Neuronal stem cell (in vitro differentiated cells): ENCODE measurements around the gene ZNF148.

Experiments
- DNase-seq: peaks from one replicate; pipeline ENCODE4 v3.0.0-alpha.2; 2013; ENCODE audit warnings: low spot score
- H2AFZ ChIP-seq: one replicate; pipeline ENCODE4 v1.6.1; 2013; ENCODE audit warnings: mild to moderate bottlenecking, low read length, inconsistent platforms
- H2AK5ac ChIP-seq: 2 replicates; pipeline ENCODE4 v1.6.1; 2013; ENCODE audit warnings: low read depth, mild to moderate bottlenecking, inconsistent platforms, low read length, moderate library complexity, mixed read lengths
- H2BK120ac ChIP-seq: 2 replicates; pipeline ENCODE4 v1.6.1; 2013; ENCODE audit warnings: low read depth, mild to moderate bottlenecking, inconsistent platforms, low read length, moderate library complexity, mixed read lengths
- H2BK12ac ChIP-seq: one replicate; pipeline ENCODE4 v1.6.1; 2013; ENCODE audit warnings: low read length, inconsistent platforms
- H2BK15ac ChIP-seq: 2 replicates; pipeline ENCODE4 v1.6.1; 2013; ENCODE audit warnings: mild to moderate bottlenecking, low read length, inconsistent platforms, mixed read lengths
- H2BK5ac ChIP-seq: one replicate; pipeline ENCODE4 v1.6.1; 2013; ENCODE audit warnings: inconsistent platforms, mild to moderate bottlenecking, low read length, moderate library complexity
- H3K14ac ChIP-seq: one replicate; pipeline ENCODE4 v1.6.1; 2013; ENCODE audit warnings: low read length, inconsistent platforms
- H3K18ac ChIP-seq: 2 replicates; pipeline ENCODE4 v1.6.1; 2013; ENCODE audit warnings: low read length, inconsistent platforms
- H3K23ac ChIP-seq: 2 replicates; pipeline ENCODE4 v1.6.1; 2013; ENCODE audit warnings: low read depth, mild to moderate bottlenecking, mixed read lengths, low read length, inconsistent platforms; ENCODE audit not compliant: poor library complexity
- H3K27ac ChIP-seq: replicated peaks from 3 replicates; pipeline ENCODE4 v1.5.1; 2013; ENCODE audit warnings: low read length, inconsistent platforms
- H3K27me3 ChIP-seq, 3 experiments: 2 replicates each; pipeline ENCODE4 v1.6.1; 2013; ENCODE audit warnings: low read length in 3 of 3, mild to moderate bottlenecking in 2 of 3, inconsistent platforms in 1 of 3, low read depth in 1 of 3, mixed read lengths in 1 of 3, moderate library complexity in 1 of 3; ENCODE audit not compliant: control insufficient read depth in 3 of 3, insufficient read depth in 3 of 3
- H3K36me3 ChIP-seq, 2 donors: replicated peaks in 1 of 2; 2 replicates each; pipeline ENCODE4 v1.6.1; 2013; ENCODE audit warnings: low read length in 2 of 2; ENCODE audit not compliant: control insufficient read depth in 2 of 2, insufficient read depth in 2 of 2
- H3K4ac ChIP-seq: 2 replicates; pipeline ENCODE4 v1.6.1; 2013; ENCODE audit warnings: inconsistent platforms, mild to moderate bottlenecking, low read length, moderate library complexity
- H3K4me1 ChIP-seq, 2 donors: 1 replicate in 1 of 2; 2 replicates in 1 of 2; pipeline ENCODE4 v1.6.1; 2013; ENCODE audit warnings: low read length in 2 of 2, low read depth in 1 of 2; ENCODE audit not compliant: control insufficient read depth in 2 of 2, insufficient read depth in 1 of 2
- H3K4me2 ChIP-seq: one replicate; pipeline ENCODE4 v1.6.1; 2013; ENCODE audit warnings: mild to moderate bottlenecking, low read length, inconsistent platforms; ENCODE audit not compliant: insufficient read depth, poor library complexity, severe bottlenecking
- H3K4me3 ChIP-seq, 2 donors: 2 replicates each; pipeline ENCODE4 v1.5.1; 2013; ENCODE audit warnings: low read length in 2 of 2, mild to moderate bottlenecking in 2 of 2, inconsistent platforms in 1 of 2, moderate library complexity in 1 of 2
- H3K79me1 ChIP-seq: one replicate; pipeline ENCODE4 v1.6.1; 2013; ENCODE audit warnings: low read depth, mild to moderate bottlenecking, inconsistent platforms, low read length, moderate library complexity
- H3K9ac ChIP-seq: one replicate; pipeline ENCODE4 v1.6.1; 2013; ENCODE audit warnings: mild to moderate bottlenecking, low read depth, low read length, inconsistent platforms; ENCODE audit not compliant: poor library complexity
- H3K9me3 ChIP-seq, 2 donors: replicated peaks in 1 of 2; 2 replicates each; pipeline versions ENCODE3 to v1.6.1; 2013; ENCODE audit warnings: low read length in 2 of 2, mild to moderate bottlenecking in 2 of 2, inconsistent platforms in 1 of 2, low read depth in 1 of 2, mixed read lengths in 1 of 2, moderate library complexity in 1 of 2; ENCODE audit not compliant: control insufficient read depth in 2 of 2, insufficient read depth in 1 of 2
- H4K8ac ChIP-seq: one replicate; pipeline ENCODE4 v1.6.1; 2013; ENCODE audit warnings: low read depth, mild to moderate bottlenecking, inconsistent platforms, low read length, moderate library complexity
- H4K91ac ChIP-seq: one replicate; pipeline ENCODE4 v1.6.1; 2013; ENCODE audit warnings: low read length, low read depth, mild to moderate bottlenecking, inconsistent platforms; ENCODE audit not compliant: poor library complexity
- WGBS, 2 donors: extraction: QIAGEN DNeasy Blood & Tissue Kit; methylation state at CpG; one replicate each; pipeline ENCODE4 v1.1.7; 2013; ENCODE audit warnings: missing lambda C conversion rate in 2 of 2, mixed read lengths in 1 of 2; ENCODE audit not compliant: insufficient read length in 2 of 2, insufficient replicate concordance in 1 of 2; ENCODE audit errors: extremely low coverage in 2 of 2; 5-methylcytosine and 5-hydroxymethylcytosine counted together

Gene ZNF148

GRCh38 chr3:125322917-125323316 is 52.2 kb downstream of the ZNF148 start:
- H2BK5ac ChIP-seq, result no peak overlapping the region
- no peak overlapping the region for H2BK120ac ChIP-seq
- H3K36me3 ChIP-seq, result peaks cover 0 to 68% of the 10 kb centered on the region in 2 donors
- no peak overlapping the region for H3K4me3 ChIP-seq
- H3K4ac ChIP-seq, result no peak overlapping the region
- no peak overlapping the region for H2AK5ac ChIP-seq
- no peak for DNase-seq
- WGBS, 2 donors, result no CpG with 5 or more reads among the region's 2 CpGs
- no peak overlapping the region for H4K91ac ChIP-seq
- no peak overlapping the region for H3K14ac ChIP-seq
- H3K79me1 ChIP-seq, result no peaks in the 10 kb centered on the region
- no peak overlapping the region for H2BK12ac ChIP-seq
- H3K9ac ChIP-seq, result no peak overlapping the region
- H3K18ac ChIP-seq, result no peak overlapping the region
- H3K4me1 ChIP-seq, result peaks cover 1 to 3% of the 10 kb centered on the region in 2 donors
- no peak overlapping the region for H2AFZ ChIP-seq
- H3K27me3 ChIP-seq, result no peaks in the 10 kb centered on the region
- H3K9me3 ChIP-seq, result peaks cover 0 to 16% of the 10 kb centered on the region in 2 donors
- no peak overlapping the region for H4K8ac ChIP-seq
- H2BK15ac ChIP-seq, result no peak overlapping the region
- H3K23ac ChIP-seq, result no peak overlapping the region
- H3K4me2 ChIP-seq, result no peak overlapping the region
- H3K27ac ChIP-seq, result no peak overlapping the region

GRCh38 chr3:125322166-125322565 is 53.0 kb downstream of the ZNF148 start:
- no peak overlapping the region for H3K4me2 ChIP-seq
- no peak overlapping the region for H4K8ac ChIP-seq
- no peaks in the 10 kb centered on the region for H3K27me3 ChIP-seq
- H2BK12ac ChIP-seq, result no peak overlapping the region
- H3K18ac ChIP-seq, result no peak overlapping the region
- H2AFZ ChIP-seq, result no peak overlapping the region
- H3K4me3 ChIP-seq, result no peak overlapping the region
- H2BK120ac ChIP-seq, result no peak overlapping the region
- no peak overlapping the region for H3K14ac ChIP-seq
- H3K9ac ChIP-seq, result no peak overlapping the region
- DNase-seq, result no peak
- no peak overlapping the region for H2BK15ac ChIP-seq
- no peaks in the 10 kb centered on the region for H3K79me1 ChIP-seq
- no CpG with 5 or more reads among the region's 6 CpGs for whole genome bisulfite sequencing, 2 donors
- H3K4ac ChIP-seq, result no peak overlapping the region
- no peak overlapping the region for H2BK5ac ChIP-seq
- no peak overlapping the region for H4K91ac ChIP-seq
- H3K36me3 ChIP-seq, result peaks cover 0 to 68% of the 10 kb centered on the region in 2 donors
- peaks cover 0 to 16% of the 10 kb centered on the region in 2 donors for H3K9me3 ChIP-seq
- no peak overlapping the region for H3K27ac ChIP-seq
- peaks cover 1 to 3% of the 10 kb centered on the region in 2 donors for H3K4me1 ChIP-seq
- no peak overlapping the region for H2AK5ac ChIP-seq
- H3K23ac ChIP-seq, result no peak overlapping the region

GRCh38 chr3:125319765-125320164 is 55.4 kb downstream of the ZNF148 start:
- H3K14ac ChIP-seq, result no peak overlapping the region
- H3K4me3 ChIP-seq, result no peak overlapping the region
- no peak overlapping the region for H3K4ac ChIP-seq
- H3K9ac ChIP-seq, result no peak overlapping the region
- no peak overlapping the region for H3K4me2 ChIP-seq
- H2BK12ac ChIP-seq, result no peak overlapping the region
- peaks cover 0 to 63% of the 10 kb centered on the region in 2 donors for H3K36me3 ChIP-seq
- H2BK5ac ChIP-seq, result no peak overlapping the region
- H2BK120ac ChIP-seq, result no peak overlapping the region
- 100% methylated on average over 1 of the region's 2 CpGs; no CpG with 5 or more reads in 1 of the 2 donors for WGBS, 2 donors
- DNase-seq, result no peak
- peaks cover 1 to 3% of the 10 kb centered on the region in 2 donors for H3K4me1 ChIP-seq
- H2AK5ac ChIP-seq, result no peak overlapping the region
- H3K27ac ChIP-seq, result no peak overlapping the region
- H3K79me1 ChIP-seq, result no peaks in the 10 kb centered on the region
- no peak overlapping the region for H2AFZ ChIP-seq
- no peak overlapping the region for H3K18ac ChIP-seq
- H3K9me3 ChIP-seq, result peaks cover 0 to 2% of the 10 kb centered on the region in 2 donors
- H4K91ac ChIP-seq, result no peak overlapping the region
- no peak overlapping the region for H2BK15ac ChIP-seq
- no peak overlapping the region for H3K23ac ChIP-seq
- H3K27me3 ChIP-seq, result no peaks in the 10 kb centered on the region
- H4K8ac ChIP-seq, result no peak overlapping the region

- DNase-seq, result no peak
- no peak overlapping the region for H3K18ac ChIP-seq
Measured at GRCh38 chr3:125318871-125319270, 56.3 kb downstream of the ZNF148 start.

More at GRCh38 chr3:125318871-125319270, 56.3 kb downstream of the ZNF148 start:
- H2AFZ ChIP-seq, result no peak overlapping the region
- no peak overlapping the region for H3K9ac ChIP-seq
- no peak overlapping the region for H3K14ac ChIP-seq
- no peak overlapping the region for H3K4me3 ChIP-seq
- H2BK5ac ChIP-seq, result no peak overlapping the region
- H2BK120ac ChIP-seq, result no peak overlapping the region
- H3K23ac ChIP-seq, result no peak overlapping the region
- no peaks in the 10 kb centered on the region for H3K27me3 ChIP-seq
- H3K4me1 ChIP-seq, result peaks cover 1 to 3% of the 10 kb centered on the region in 2 donors
- no peak overlapping the region for H2BK12ac ChIP-seq
- no peak overlapping the region for H2BK15ac ChIP-seq
- no peak overlapping the region for H2AK5ac ChIP-seq
- no peaks in the 10 kb centered on the region for H3K79me1 ChIP-seq
- WGBS, 2 donors, result no CpG with 5 or more reads among the region's 4 CpGs
- no peak overlapping the region for H4K91ac ChIP-seq
- no peaks in the 10 kb centered on the region for H3K9me3 ChIP-seq
- H3K4me2 ChIP-seq, result peak overlapping the region; percentile 40
- H3K27ac ChIP-seq, result peak overlapping the region; percentile 9
- no peak overlapping the region for H3K4ac ChIP-seq
- H3K36me3 ChIP-seq, result peaks cover 0 to 62% of the 10 kb centered on the region in 2 donors
- no peak overlapping the region for H4K8ac ChIP-seq
